ENCODE data around the gene AURKA.

- TF ChIP-seq EZH2 (IDR thresholded peaks at IDR 0.05) = no peak
- TF ChIP-seq POLR2AphosphoS5 (IDR thresholded peaks at IDR 0.05; ENCODE audit: borderline replicate concordance, low read depth, low read length) = no peak
- no peak for TF ChIP-seq FOXP2 (optimal IDR thresholded peaks at IDR 0.05; ENCODE audit: control extremely low read depth, extremely low read length, insufficient read depth)
These were observed 19.9 kb upstream of the AURKA start, which contains the start of gene CASS4 for GRCh38 chr20:56411759-56412472.

Data from SK-N-MC (cell line).